Measurements from ENCODE around the gene GLRX.

The GLRX gene

GRCh38 chr5:95770830-95771708 is 51.5 kb downstream of the GLRX start:
- TF ChIP-seq CTCF (IDR thresholded peaks at IDR 0.05; ENCODE audit: low read depth, low read length, missing control alignments): no peak
- H3K4me3 ChIP-seq (ENCODE audit: low read depth, low read length): no peak overlapping the region
- no peak for DNase-seq (ENCODE audit: low read depth)

DNA sequence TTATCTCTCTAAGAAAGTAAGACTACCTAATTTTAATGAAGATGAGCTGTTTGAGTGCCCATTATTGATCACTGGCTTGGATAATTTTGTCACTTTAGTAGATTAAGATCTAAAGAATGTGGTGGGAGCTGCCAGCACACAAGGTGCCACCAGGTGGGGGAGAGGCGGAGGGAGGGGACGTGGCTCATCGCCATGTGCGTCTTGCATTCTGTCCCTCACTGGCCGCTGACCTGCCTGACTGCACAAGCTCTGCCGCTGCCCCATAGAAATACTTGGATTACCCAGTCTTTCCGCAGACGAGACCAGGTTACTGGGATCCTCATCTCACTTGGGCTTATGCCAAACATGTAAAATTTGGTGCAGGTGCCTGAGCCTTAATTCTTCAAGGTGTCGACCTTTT is 53.8 kb downstream of the GLRX start:
- DNase-seq (ENCODE audit: low read depth): no peak

DNA sequence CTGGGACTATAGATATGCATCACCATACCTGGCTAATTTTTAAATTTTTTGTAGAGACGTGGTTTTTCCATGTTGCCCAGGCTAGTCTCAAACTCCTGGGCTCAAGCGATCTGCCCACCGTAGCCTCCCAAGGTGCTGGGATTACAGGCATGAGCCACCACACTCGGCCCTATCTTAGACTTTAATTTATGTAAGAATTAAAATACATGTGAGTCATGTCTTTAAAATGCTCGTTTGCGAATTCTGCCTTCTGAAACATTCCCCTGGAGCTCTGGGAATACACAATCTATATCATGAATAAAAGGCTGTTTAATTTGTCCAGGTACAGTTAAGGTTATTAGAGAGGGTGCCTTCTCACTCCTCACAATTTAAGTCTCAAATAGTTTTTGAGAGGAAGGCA is 58.6 kb downstream of the GLRX start:
- TF ChIP-seq CTCF (IDR thresholded peaks at IDR 0.05; ENCODE audit: low read depth, low read length, missing control alignments): no peak
- no peak overlapping the region for H3K4me3 ChIP-seq (ENCODE audit: low read depth, low read length)
- no peak for DNase-seq (ENCODE audit: low read depth)

More for the DNA sequence above, 53.8 kb downstream of the GLRX start:
- no peak overlapping the region for H3K4me3 ChIP-seq (ENCODE audit: low read depth, low read length)
- no peak for TF ChIP-seq CTCF (IDR thresholded peaks at IDR 0.05; ENCODE audit: low read depth, low read length, missing control alignments)

Data from GM12864 (cell line).